ENCODE results near the gene MRPL12. TPM values are rescaled to one million over a fixed set of nuclear protein-coding genes. Genes with fewer than 3 reads are reported as not detected.

MRPL12 gene
- total and polyA plus RNA-seq, 8 donors: 27.2 to 72.2 (median 35.3) TPM

GRCh38 chr17:81710514-81711308 lies 7.5 kb downstream of the MRPL12 start:
- Histone ChIP-seq H3K27ac (no peak overlapping the region), H3K36me3 (peaks cover 0 to 33% of the 10 kb centered on the region in 2 donors), H3K4me1 (peaks cover 23 to 42% of the 10 kb centered on the region in 2 donors), H3K9me3 (no peaks in the 10 kb centered on the region), H3K27me3 (no peaks in the 10 kb centered on the region), H3K4me3 (peak overlapping the region in 1 of 2 donors; percentile 83)
- intact Hi-C loops (cut with DNase I): no loop called here
- TF ChIP-seq CTCF (IDR thresholded peaks at IDR 0.05): no peak
- ATAC-seq (peak; percentile 4), DNase-seq (peak in 1 of 4 donors; percentile 84)

GRCh38 chr17:81711814-81712467 lies 8.8 kb downstream of the MRPL12 start, which contains the start of gene SLC25A10:
Gene SLC25A10 (plus strand): TSS chr17:81712284. CDS start chr17:81712427, 143 bp downstream.
- DNase-seq (peak; percentile 74 to 93 (median 80)), ATAC-seq (peak; percentile 87)
- peak in 1 of 2 donors; percentile 29 for TF ChIP-seq CTCF (IDR thresholded peaks at IDR 0.05)
- intact Hi-C loops (cut with DNase I): no loop called here
- no peaks in the 10 kb centered on the region for H3K27me3 ChIP-seq
- H3K4me3 ChIP-seq: peak within 1 kb of the TSS; percentile 83 to 85
- peak within 1 kb of the TSS in 1 of 2 donors; percentile 71 for H3K27ac ChIP-seq
- peaks cover 0 to 20% of the 10 kb centered on the region in 2 donors for H3K36me3 ChIP-seq
- peaks cover 23 to 42% of the 10 kb centered on the region in 2 donors for H3K4me1 ChIP-seq
- no peaks in the 10 kb centered on the region for H3K9me3 ChIP-seq

- Histone ChIP-seq H3K4me3 (peak overlapping the region; percentile 83 to 85), H3K27ac (no peak overlapping the region), H3K36me3 (peaks cover 0 to 20% of the 10 kb centered on the region in 2 donors), H3K9me3 (no peaks in the 10 kb centered on the region), H3K27me3 (no peaks in the 10 kb centered on the region), H3K4me1 (peaks cover 23 to 42% of the 10 kb centered on the region in 2 donors)
- ATAC-seq: peak; percentile 25
- DNase-seq: peak in 1 of 4 donors; percentile 87
- intact Hi-C loops (cut with DNase I): no loop called here
- no peak for TF ChIP-seq CTCF (IDR thresholded peaks at IDR 0.05)
These were observed 9.4 kb downstream of the MRPL12 start for GRCh38 chr17:81712468-81713003.

GRCh38 chr17:81713004-81713555 lies 9.9 kb downstream of the MRPL12 start:
- no peak for ATAC-seq

More at GRCh38 chr17:81713004-81713555, 9.9 kb downstream of the MRPL12 start:
- Histone ChIP-seq H3K27me3 (no peaks in the 10 kb centered on the region), H3K4me3 (peak overlapping the region; percentile 83 to 85), H3K9me3 (no peaks in the 10 kb centered on the region), H3K36me3 (peaks cover 0 to 20% of the 10 kb centered on the region in 2 donors), H3K27ac (no peak overlapping the region), H3K4me1 (peaks cover 23 to 42% of the 10 kb centered on the region in 2 donors)
- intact Hi-C loops (cut with DNase I): no loop called here
- DNase-seq: no peak
- TF ChIP-seq CTCF (IDR thresholded peaks at IDR 0.05): no peak
